Stimulated activated CD8-positive, alpha-beta memory T cell treated with anti-CD3 and anti-CD28 coated beads, Interleukin-15, amount 100 ng/mL, for 1 hour (primary cell): Measurements from ENCODE around the gene MTUS2.

Source experiments
- DNase-seq: peaks from one replicate; pipeline ENCODE4 v3.0.0-alpha.2; 2020; ENCODE audit warnings: low read depth

Gene MTUS2

GRCh38 chr13:28859069-28859468 lies 38.9 kb downstream of the MTUS2 start:
- DNase-seq, result no peak

- no peak for DNase-seq
Measured at GRCh38 chr13:28859717-28860116, 39.6 kb downstream of the MTUS2 start.

- DNase-seq, result no peak
Measured at GRCh38 chr13:28864544-28864943, 44.4 kb downstream of the MTUS2 start.

GRCh38 chr13:28865149-28865744 lies 45.1 kb downstream of the MTUS2 start:
- no peak for DNase-seq

GRCh38 chr13:28865951-28866350 lies 45.8 kb downstream of the MTUS2 start:
- DNase-seq, result no peak

GRCh38 chr13:28866932-28867331 lies 46.8 kb downstream of the MTUS2 start:
- DNase-seq, result no peak

GRCh38 chr13:28867564-28867963 lies 47.4 kb downstream of the MTUS2 start:
- DNase-seq, result no peak

DNA sequence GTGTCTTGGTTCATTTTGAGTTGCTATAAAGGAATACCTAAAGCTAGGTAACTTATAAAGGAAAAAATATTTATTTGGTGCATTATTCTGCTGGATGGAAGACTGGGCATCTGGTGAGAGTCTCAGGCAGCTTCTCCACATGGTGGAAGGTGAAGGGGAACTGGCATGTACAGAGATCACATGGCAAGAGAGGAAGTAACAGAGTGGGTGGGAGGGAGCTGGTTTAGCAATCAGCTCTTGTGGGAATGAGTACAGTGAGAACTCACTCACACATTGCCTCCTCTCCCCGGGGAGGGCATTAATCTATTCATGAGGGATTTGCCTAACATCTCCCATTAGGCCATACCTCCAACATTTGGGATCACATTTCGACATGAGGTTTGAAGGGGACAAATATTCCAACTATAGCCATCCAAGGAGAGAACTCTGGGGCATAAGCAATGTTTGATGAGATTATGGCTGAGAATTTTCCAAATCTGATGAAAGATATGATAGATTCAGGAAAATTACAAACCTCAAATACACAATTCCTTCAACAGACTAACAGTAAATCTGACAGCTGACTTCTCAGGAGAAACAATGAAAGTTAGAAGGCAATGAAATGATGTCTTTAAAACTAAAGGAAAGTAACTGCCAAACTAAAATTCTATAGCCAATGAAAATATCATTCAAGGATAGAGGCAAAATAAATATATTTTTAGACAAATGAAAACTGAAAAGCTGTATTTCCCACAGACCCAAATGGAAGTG lies 52.5 kb downstream of the MTUS2 start:
- no peak for DNase-seq

GRCh38 chr13:28875846-28876615 lies 55.9 kb downstream of the MTUS2 start:
- DNase-seq, result no peak

- DNase-seq, result no peak
Measured at GRCh38 chr13:28877408-28877807, 57.3 kb downstream of the MTUS2 start.

DNA sequence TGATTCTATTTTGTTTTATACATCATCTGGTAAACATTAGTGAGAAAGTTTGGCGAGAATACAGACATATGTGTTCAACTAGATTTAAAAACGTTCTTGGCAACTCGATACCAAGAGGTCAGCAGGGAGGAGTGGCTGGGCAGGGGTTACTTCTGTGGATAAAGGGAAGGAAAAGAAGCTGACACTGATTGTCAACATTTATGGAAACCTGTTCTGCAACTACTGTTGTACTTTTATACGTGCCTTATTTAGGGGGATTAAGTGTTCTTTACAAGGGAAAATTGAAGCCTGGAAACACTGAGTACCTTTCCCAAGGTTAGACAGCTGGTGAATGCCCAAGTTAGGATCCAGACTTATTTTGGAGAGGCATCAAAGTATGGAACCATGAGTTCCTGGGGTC lies 65.0 kb downstream of the MTUS2 start:
- no peak for DNase-seq

- DNase-seq, result no peak
Measured at GRCh38 chr13:28889086-28889732, 69.1 kb downstream of the MTUS2 start.

DNA sequence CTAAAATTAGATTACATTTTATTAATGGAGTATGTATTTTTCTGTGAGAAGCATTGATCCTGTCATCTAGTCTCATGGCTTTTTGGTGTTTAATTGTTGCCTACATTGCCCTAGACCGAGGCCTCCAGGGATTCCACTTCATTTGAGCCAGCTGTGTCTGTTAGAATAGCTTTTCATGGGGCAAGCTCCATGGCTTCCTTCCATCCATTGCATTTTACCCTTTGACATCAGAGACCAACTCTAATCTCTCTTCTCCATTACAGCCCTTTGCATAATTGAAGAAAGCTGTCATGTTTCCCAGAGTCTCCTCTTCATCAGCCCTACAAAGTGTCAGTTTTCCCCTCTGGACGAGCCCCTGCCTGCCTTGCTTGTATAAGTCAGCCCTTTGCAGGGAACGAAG lies 70.6 kb downstream of the MTUS2 start:
- no peak for DNase-seq

GRCh38 chr13:28918030-28918429 lies 97.9 kb downstream of the MTUS2 start:
- no peak for DNase-seq

- DNase-seq, result no peak
Measured at GRCh38 chr13:28922341-28922740, 102.2 kb downstream of the MTUS2 start.

DNA sequence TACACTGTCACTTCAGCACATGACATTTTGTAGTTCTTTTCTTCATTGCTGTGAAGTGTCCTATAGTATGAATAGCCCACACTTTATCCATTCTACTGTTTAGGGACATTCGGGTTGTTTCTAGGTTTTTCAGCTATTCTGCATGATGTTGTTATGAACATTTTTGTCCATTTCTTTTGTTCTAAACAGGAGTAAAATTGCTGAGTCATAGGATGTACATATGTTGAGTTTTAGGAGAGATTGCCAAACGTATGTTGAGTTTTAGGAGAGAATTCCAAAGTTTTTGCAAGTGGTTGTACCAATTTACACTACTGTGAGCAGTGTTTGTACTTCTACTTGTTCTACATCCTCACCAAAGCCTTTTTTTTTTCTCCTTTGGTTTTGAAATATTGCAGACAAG lies 115.0 kb downstream of the MTUS2 start:
- DNase-seq, result no peak

GRCh38 chr13:28942906-28943305 lies 122.8 kb downstream of the MTUS2 start:
- no peak for DNase-seq

- no peak for DNase-seq
Measured at GRCh38 chr13:28953714-28954418, 133.7 kb downstream of the MTUS2 start.

- DNase-seq, result no peak
Measured at GRCh38 chr13:28954419-28954725, 134.2 kb downstream of the MTUS2 start.

DNA sequence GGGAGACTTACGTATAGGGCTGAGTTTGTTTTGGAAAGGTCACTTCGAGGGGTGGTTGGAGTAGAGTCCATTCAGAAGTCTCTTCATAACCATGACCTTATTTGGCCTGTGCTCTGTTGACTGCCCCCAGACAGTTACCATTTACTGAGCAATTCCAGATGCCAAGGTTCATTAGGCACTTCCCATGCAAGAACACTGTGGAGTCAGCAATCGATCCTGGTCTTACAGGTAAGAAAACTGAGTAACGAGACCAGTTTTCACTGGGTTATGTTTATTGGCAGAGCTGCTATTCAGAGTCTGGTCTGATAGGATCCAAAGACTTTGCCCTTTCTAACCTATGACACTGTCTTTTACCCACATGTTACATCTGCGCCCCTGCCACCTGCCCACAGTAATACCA lies 134.7 kb downstream of the MTUS2 start:
- DNase-seq, result no peak

GRCh38 chr13:28955264-28955966 lies 135.3 kb downstream of the MTUS2 start:
- DNase-seq, result no peak

DNA sequence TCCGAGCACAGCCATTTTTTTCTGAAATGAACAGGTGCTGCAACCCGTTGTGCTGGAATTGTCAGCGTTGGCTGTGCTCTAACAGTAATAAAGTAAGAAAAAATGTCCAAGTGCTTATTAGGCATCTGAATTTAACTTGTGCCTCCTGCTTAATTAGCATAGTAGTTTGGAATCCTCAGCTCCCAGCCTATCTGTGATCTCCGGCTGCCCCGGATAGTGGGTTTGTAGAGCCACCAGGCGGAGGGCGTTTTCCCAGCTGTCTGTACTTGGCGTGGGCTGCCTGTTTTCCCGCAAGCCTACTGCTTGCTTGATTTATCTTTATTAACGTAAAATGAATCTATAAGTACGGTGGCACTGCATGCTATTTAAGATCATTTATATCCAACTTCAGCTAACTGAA lies 137.9 kb downstream of the MTUS2 start:
- no peak for DNase-seq
